ENCODE measurements around the gene MYBPC3.

Gene MYBPC3

GRCh38 chr11:47345890-47346563 is 6.5 kb downstream of the MYBPC3 start:
- no peak for TF ChIP-seq CTCF (IDR thresholded peaks at IDR 0.05)

DNA sequence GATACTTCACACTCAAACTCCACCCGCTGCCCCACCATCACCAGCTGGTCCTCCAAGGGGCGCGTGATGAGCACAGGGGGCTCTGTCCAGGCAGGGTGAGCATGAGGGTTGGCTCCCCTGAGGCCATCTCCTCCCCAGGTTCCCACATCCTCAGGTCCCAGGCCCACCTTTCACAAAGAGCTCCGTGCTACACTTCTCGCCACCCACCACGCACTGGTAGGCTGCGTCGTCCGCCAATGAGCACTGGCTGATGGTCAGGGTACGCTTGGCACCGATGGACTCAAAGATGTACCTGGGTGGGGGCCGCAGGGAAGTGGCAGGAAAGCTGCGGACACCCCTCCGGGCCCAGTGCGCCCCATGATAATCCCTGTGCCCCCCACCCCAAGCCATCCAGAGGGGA is 9.6 kb downstream of the MYBPC3 start:
- no peak for TF ChIP-seq CTCF (IDR thresholded peaks at IDR 0.05)

DNA sequence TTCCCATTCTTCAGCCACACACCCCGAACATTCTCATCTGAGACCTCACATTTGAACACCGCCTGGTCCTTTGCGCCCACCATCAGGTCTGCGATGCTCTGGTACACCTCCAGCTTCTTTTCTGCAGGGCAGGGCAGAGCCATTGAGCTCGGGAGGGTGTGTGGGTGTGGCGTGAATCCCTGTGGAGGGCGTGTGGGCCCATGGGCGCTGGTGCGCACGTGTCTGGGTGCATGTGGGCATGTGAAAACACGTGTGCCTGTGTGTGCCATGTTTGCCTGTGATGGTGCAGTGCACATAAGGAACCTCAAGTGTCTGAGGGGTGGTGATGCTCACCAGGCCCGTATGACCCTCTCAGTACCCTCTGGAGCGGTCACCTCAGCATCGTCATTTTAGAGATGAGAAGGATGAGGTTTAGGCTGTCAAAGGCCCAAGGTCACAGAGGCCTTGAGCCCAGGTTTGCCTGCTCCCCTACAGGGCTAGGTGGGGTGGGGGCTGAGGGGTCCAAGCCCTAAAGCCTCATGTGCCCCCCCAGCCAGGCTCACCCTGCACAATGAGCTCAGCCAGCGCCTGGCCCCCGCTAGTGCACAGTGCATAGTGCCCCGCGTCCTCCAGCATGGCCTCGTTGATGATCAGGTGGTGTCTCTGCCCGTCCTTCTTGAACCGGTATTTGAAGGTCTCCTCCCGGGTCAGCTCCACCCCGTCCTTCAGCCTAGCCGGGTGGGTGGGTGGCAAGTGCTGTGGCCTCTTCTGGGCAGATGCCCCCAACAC is 10.3 kb downstream of the MYBPC3 start:
- TF ChIP-seq CTCF (IDR thresholded peaks at IDR 0.05), result no peak

GRCh38 chr11:47340980-47341775 is 11.3 kb downstream of the MYBPC3 start:
- TF ChIP-seq CTCF (IDR thresholded peaks at IDR 0.05), result no peak

- TF ChIP-seq CTCF (IDR thresholded peaks at IDR 0.05), result no peak
Observed at GRCh38 chr11:47340010-47340409, 12.5 kb downstream of the MYBPC3 start.

DNA sequence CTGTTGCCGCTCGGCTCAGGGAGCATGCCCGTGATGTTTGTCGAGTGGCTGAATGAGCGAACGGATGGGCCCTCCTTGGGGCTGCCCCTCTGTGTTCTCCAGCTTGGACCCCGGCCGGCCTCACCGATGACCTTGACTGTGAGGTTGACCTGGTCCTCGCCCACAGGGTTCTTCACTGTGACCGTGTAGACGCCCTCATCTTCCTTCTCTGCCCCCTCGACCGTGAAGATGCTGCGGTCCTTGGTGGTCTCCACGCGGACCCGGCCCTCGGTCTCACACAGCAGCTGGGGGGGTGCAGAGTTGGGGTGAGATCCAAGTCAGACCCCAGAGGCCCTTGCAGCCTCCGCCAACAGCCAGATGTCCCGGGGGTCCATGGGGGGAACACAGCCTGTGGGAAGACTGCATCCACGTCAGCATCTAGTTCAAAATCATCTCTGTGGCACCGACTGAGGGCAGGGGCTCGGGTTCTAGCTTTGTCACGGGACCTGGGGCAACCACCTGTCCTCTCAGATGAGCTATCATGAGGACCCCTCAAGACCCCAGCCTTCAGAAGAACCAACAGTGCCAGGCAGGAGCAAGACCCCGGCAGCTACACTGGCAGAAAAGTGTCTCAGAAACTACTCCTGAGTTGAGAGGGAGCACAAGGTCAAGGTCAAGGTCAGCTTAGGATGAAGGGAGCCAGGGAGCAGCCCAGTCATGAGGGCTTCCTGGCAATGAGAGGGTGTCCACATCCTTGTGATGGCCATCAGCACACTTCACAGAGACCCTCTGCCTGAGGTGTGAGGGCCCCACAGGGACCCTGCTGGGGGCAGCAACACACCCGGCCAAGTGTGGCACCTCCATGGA is 13.9 kb downstream of the MYBPC3 start:
- TF ChIP-seq CTCF (IDR thresholded peaks at IDR 0.05), result no peak
